Measurements from ENCODE around the gene ZMAT5. TPM values are rescaled to one million over a fixed set of nuclear protein-coding genes. Genes with fewer than 3 reads are reported as not detected.
A peak's percentile ranks its signal among the peaks of the same experiment; 100 is the strongest.

Gene ZMAT5
- polyA plus RNA-seq, 4 donors = 17.1 to 36.5 (median 25.4) TPM

DNA sequence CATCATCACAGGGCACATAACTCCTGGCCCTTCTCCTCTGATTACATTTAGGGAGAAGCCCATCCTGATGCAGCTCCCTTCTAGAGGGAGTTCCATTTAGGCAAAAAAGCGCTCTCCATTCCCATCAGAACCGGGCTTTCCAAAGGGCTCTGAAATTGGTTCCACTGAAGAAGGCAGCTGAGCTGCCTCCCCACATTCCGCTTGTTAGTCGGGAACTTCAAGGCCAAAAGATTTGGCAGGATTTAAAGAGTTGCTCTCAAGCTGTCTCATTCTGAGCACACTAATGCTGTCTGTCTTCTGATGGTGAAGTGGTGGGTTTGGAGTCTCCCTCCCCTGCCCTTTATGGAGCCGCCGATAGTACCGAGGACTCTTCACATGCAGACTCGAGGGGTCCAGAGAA lies 73.6 kb downstream of the ZMAT5 start:
- no peak overlapping the region for H3K4me3 ChIP-seq (ENCODE audit: low read depth in 1 of 3, low read length in 3 of 3)
- no peak for FAIRE-seq
- no peak for DNase-seq
- no peaks in the 10 kb centered on the region for H3K9me3 ChIP-seq (ENCODE audit: control insufficient read depth in 2 of 2, insufficient read depth in 1 of 2, low read depth in 1 of 2, low read length in 1 of 2)
- H3K27me3 ChIP-seq (ENCODE audit: control insufficient read depth in 3 of 3, insufficient read depth in 3 of 3, low read length in 3 of 3) = no peaks in the 10 kb centered on the region
- H3K27ac ChIP-seq (ENCODE audit: low read depth in 1 of 3, low read length in 2 of 3) = no peak overlapping the region
- 84 to 88% (median 87%) methylated on average over 8 of the region's 8 CpGs for WGBS, 3 donors
- H3K36me3 ChIP-seq (ENCODE audit: control insufficient read depth in 3 of 3, insufficient read depth in 2 of 3, low read depth in 1 of 3, low read length in 3 of 3) = peaks cover 0 to 81% (median 5%) of the 10 kb centered on the region in 3 donors
- H3K4me1 ChIP-seq (ENCODE audit: control insufficient read depth in 3 of 3, insufficient read depth in 2 of 3, low read depth in 1 of 3, low read length in 2 of 3) = no peaks in the 10 kb centered on the region

DNA sequence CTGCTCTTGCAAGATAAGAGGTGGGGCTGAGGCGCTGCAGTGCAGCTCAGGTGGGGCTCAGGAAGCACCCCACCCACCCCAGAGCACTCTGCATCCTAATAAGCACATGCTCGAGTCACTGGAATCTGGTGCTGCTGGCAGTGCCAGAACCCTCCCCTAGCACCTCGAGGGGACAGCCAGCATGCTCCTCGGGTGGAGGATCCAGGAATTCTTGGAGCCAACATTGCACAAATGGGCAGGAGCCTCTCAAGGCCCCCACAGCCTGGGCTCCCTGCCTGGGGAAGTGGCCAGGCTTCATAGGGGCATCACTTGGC lies 74.5 kb downstream of the ZMAT5 start:
- WGBS, 3 donors = 63 to 92% (median 69%) methylated on average over 4 of the region's 4 CpGs
- no peak overlapping the region for H3K27ac ChIP-seq (ENCODE audit: low read depth in 1 of 3, low read length in 2 of 3)
- H3K27me3 ChIP-seq (ENCODE audit: control insufficient read depth in 3 of 3, insufficient read depth in 3 of 3, low read length in 3 of 3) = no peaks in the 10 kb centered on the region
- no peak for DNase-seq
- FAIRE-seq = no peak
- H3K4me3 ChIP-seq (ENCODE audit: low read depth in 1 of 3, low read length in 3 of 3) = no peak overlapping the region
- no peaks in the 10 kb centered on the region for H3K4me1 ChIP-seq (ENCODE audit: control insufficient read depth in 3 of 3, insufficient read depth in 2 of 3, low read depth in 1 of 3, low read length in 2 of 3)
- H3K9me3 ChIP-seq (ENCODE audit: control insufficient read depth in 2 of 2, insufficient read depth in 1 of 2, low read depth in 1 of 2, low read length in 1 of 2) = no peaks in the 10 kb centered on the region
- peaks cover 2 to 82% (median 4%) of the 10 kb centered on the region in 3 donors for H3K36me3 ChIP-seq (ENCODE audit: control insufficient read depth in 3 of 3, insufficient read depth in 2 of 3, low read depth in 1 of 3, low read length in 3 of 3)

DNA sequence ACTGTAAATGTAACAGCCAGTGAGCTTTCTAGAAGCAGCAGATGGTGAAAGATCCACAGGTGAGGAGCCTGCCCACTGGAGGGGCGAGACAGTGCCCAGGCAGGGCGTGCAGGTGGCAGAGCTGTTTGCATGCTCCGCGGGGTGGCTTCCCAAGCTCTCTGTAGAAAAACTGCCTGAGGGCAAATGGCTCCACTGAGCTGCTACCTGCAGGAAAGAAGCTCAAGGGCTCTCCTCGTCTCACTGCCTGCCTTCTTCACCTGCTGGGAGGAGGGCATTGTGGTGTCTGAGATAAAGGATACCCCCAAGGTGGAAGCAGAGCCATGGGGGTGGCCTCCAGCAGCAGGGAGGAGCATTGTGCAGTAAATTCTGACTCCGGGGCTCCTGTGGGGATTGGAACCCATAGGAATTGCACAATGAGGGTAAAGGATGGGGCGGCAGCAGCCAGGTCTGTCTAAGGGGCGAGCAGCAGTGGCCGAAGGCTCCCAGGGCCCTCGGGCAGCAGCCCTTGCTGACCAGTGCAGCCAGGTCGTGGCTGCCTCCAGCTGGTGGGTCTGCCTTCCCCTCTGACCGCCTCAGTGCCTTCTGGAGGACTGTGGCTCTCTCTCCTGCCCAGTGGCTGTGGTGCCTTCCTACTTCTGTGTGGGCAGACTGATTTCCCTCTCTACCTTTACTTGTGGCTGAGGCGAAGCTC lies 75.0 kb downstream of the ZMAT5 start:
- Histone ChIP-seq H3K27me3 (ENCODE audit: control insufficient read depth in 3 of 3, insufficient read depth in 3 of 3, low read length in 3 of 3) (no peaks in the 10 kb centered on the region), H3K4me1 (ENCODE audit: control insufficient read depth in 3 of 3, insufficient read depth in 2 of 3, low read depth in 1 of 3, low read length in 2 of 3) (no peaks in the 10 kb centered on the region), H3K4me3 (ENCODE audit: low read depth in 1 of 3, low read length in 3 of 3) (no peak overlapping the region), H3K36me3 (ENCODE audit: control insufficient read depth in 3 of 3, insufficient read depth in 2 of 3, low read depth in 1 of 3, low read length in 3 of 3) (peaks cover 0 to 82% (median 2%) of the 10 kb centered on the region in 3 donors), H3K9me3 (ENCODE audit: control insufficient read depth in 2 of 2, insufficient read depth in 1 of 2, low read depth in 1 of 2, low read length in 1 of 2) (no peaks in the 10 kb centered on the region), H3K27ac (ENCODE audit: low read depth in 1 of 3, low read length in 2 of 3) (no peak overlapping the region)
- DNase-seq (no peak), FAIRE-seq (no peak)
- 90 to 93% (median 91%) methylated on average over 12 to 13 of the region's 13 CpGs for WGBS, 3 donors

DNA sequence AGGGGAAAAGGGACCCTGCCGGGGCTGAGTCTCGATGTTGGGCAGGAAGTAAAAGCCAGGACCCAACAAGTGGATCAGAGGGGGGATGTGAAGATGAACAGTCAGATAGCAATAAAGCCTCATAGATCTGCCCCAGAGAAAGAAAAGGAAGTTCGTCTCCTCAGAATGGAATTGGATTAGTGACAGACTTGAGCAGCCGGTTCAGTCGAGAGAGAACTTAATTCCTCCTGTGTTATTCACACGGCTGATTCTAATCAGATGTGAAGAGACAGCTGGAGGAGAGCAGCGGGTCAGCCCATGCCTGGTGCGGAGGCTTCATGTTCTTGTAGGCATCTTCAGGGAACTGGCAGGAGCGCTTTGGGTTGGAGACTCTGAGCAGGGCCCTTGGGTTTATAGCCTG lies 76.3 kb downstream of the ZMAT5 start:
- Histone ChIP-seq H3K36me3 (ENCODE audit: control insufficient read depth in 3 of 3, insufficient read depth in 2 of 3, low read depth in 1 of 3, low read length in 3 of 3) (peaks cover 2 to 75% (median 2%) of the 10 kb centered on the region in 3 donors), H3K27me3 (ENCODE audit: control insufficient read depth in 3 of 3, insufficient read depth in 3 of 3, low read length in 3 of 3) (no peaks in the 10 kb centered on the region), H3K4me1 (ENCODE audit: control insufficient read depth in 3 of 3, insufficient read depth in 2 of 3, low read depth in 1 of 3, low read length in 2 of 3) (no peaks in the 10 kb centered on the region), H3K4me3 (ENCODE audit: low read depth in 1 of 3, low read length in 3 of 3) (no peak overlapping the region), H3K27ac (ENCODE audit: low read depth in 1 of 3, low read length in 2 of 3) (no peak overlapping the region), H3K9me3 (ENCODE audit: control insufficient read depth in 2 of 2, insufficient read depth in 1 of 2, low read depth in 1 of 2, low read length in 1 of 2) (no peaks in the 10 kb centered on the region)
- FAIRE-seq (no peak), DNase-seq (no peak)
- WGBS, 3 donors = 78 to 84% (median 79%) methylated on average over 9 of the region's 9 CpGs

DNA sequence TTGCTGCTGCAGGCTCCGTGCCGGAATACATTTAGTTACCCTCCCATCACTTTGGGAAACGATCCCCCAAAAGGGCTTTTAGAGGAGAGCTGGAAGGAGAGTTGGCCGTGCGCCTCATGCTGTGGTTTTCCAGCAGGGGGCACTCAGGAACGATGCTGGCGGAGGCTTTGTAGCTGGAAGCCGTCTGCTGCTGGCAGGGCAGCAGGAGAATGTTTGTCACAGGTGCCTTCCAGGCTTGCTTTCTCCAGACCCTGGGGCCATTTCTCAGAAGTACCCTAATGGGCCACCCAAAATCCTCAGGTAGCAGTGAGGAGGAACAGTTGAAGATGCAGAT lies 77.0 kb downstream of the ZMAT5 start:
- FAIRE-seq (no peak), DNase-seq (peak; percentile 56 to 68)
- no peak overlapping the region for H3K4me3 ChIP-seq (ENCODE audit: low read depth in 1 of 3, low read length in 3 of 3)
- peaks cover 2 to 75% (median 3%) of the 10 kb centered on the region in 3 donors for H3K36me3 ChIP-seq (ENCODE audit: control insufficient read depth in 3 of 3, insufficient read depth in 2 of 3, low read depth in 1 of 3, low read length in 3 of 3)
- H3K9me3 ChIP-seq (ENCODE audit: control insufficient read depth in 2 of 2, insufficient read depth in 1 of 2, low read depth in 1 of 2, low read length in 1 of 2) = no peaks in the 10 kb centered on the region
- WGBS, 3 donors = 27 to 32% (median 29%) methylated on average over 8 of the region's 8 CpGs
- no peak overlapping the region for H3K27ac ChIP-seq (ENCODE audit: low read depth in 1 of 3, low read length in 2 of 3)
- no peaks in the 10 kb centered on the region for H3K4me1 ChIP-seq (ENCODE audit: control insufficient read depth in 3 of 3, insufficient read depth in 2 of 3, low read depth in 1 of 3, low read length in 2 of 3)
- no peaks in the 10 kb centered on the region for H3K27me3 ChIP-seq (ENCODE audit: control insufficient read depth in 3 of 3, insufficient read depth in 3 of 3, low read length in 3 of 3)

DNA sequence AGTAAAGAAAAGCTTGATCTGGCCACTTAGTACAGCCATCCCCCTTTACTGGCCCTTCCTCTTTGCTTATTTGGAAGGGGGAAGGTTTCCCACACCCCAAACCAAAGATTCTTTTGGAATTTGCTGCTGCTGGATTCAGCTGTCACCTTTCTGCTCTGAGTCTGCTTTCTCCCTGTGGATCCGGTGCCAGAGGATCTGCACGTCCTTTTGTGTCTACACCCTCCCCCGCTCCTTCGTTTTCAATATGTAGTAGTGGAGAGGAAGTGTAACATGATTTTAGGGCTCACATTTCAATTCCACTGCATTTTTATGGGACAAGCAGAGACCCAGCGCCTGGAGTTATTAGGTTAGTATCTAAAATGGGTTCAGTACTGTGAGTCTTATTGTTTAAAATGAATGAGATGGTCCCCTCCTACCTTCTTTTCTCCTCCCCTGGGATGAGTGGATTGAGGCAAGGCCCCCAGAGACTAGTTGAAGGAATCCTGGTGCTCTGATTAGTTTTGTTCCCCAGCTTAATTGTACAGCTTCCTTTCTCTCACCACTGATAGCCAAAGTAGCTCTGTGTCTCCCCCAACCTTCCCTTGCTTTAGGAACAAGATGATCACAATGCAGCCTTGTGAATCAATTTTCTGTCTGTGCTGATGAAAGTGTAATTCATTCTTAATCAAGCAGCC lies 77.5 kb downstream of the ZMAT5 start:
- no peaks in the 10 kb centered on the region for H3K4me1 ChIP-seq (ENCODE audit: control insufficient read depth in 3 of 3, insufficient read depth in 2 of 3, low read depth in 1 of 3, low read length in 2 of 3)
- WGBS, 3 donors = 86 to 93% (median 92%) methylated on average over 5 of the region's 5 CpGs
- DNase-seq = no peak
- no peak for FAIRE-seq
- no peak overlapping the region for H3K4me3 ChIP-seq (ENCODE audit: low read depth in 1 of 3, low read length in 3 of 3)
- H3K27me3 ChIP-seq (ENCODE audit: control insufficient read depth in 3 of 3, insufficient read depth in 3 of 3, low read length in 3 of 3) = no peaks in the 10 kb centered on the region
- H3K36me3 ChIP-seq (ENCODE audit: control insufficient read depth in 3 of 3, insufficient read depth in 2 of 3, low read depth in 1 of 3, low read length in 3 of 3) = peaks cover 2 to 72% (median 3%) of the 10 kb centered on the region in 3 donors
- no peak overlapping the region for H3K27ac ChIP-seq (ENCODE audit: low read depth in 1 of 3, low read length in 2 of 3)
- no peaks in the 10 kb centered on the region for H3K9me3 ChIP-seq (ENCODE audit: control insufficient read depth in 2 of 2, insufficient read depth in 1 of 2, low read depth in 1 of 2, low read length in 1 of 2)

DNA sequence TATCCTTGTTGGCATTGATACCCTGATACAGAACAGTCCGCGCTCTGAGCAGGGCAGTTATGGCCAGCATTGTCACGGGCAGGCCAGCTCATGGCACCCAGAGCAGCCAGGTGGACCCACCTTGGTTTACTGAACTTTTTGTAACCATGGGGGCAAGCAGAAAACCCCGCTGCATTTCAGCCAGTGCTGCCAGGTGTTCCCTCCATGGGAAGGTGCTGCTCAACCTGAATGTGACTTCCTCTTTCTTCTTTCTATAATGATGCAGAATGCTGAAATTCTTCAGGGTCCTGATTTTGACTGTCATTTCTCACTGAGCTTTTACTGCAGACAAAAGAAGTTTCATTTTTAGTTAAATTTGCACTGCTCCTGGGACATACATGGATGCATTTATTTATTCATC lies 82.6 kb downstream of the ZMAT5 start:
- H3K4me1 ChIP-seq (ENCODE audit: control insufficient read depth in 3 of 3, insufficient read depth in 2 of 3, low read depth in 1 of 3, low read length in 2 of 3) = no peaks in the 10 kb centered on the region
- H3K36me3 ChIP-seq (ENCODE audit: control insufficient read depth in 3 of 3, insufficient read depth in 2 of 3, low read depth in 1 of 3, low read length in 3 of 3) = peaks cover 9 to 60% (median 14%) of the 10 kb centered on the region in 3 donors
- H3K4me3 ChIP-seq (ENCODE audit: low read depth in 1 of 3, low read length in 3 of 3) = no peak overlapping the region
- H3K27ac ChIP-seq (ENCODE audit: low read depth in 1 of 3, low read length in 2 of 3) = no peak overlapping the region
- no peaks in the 10 kb centered on the region for H3K9me3 ChIP-seq (ENCODE audit: control insufficient read depth in 2 of 2, insufficient read depth in 1 of 2, low read depth in 1 of 2, low read length in 1 of 2)
- no peaks in the 10 kb centered on the region for H3K27me3 ChIP-seq (ENCODE audit: control insufficient read depth in 3 of 3, insufficient read depth in 3 of 3, low read length in 3 of 3)
- FAIRE-seq = no peak
- no peak for DNase-seq
- 92 to 98% (median 95%) methylated on average over 4 of the region's 4 CpGs for WGBS, 3 donors

DNA sequence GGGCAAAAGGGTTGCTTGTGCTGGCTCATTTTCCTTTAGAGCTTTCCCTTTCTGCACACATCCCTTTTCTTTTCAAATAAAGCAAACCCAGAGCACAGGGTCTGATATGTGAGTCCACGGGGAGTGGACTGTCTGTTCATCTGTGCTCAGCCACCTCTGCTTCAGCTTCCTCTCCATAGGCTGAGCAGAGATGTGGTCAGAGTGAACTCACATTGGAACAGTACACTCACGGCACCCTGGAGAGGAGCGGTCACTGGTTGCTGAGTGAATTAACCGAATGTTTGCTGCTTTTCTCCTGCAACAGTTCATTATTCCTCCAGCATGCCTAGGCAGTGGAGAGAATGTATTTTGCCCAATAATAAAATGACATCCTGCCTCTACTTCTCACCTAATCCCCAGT lies 83.3 kb downstream of the ZMAT5 start:
- H3K36me3 ChIP-seq (ENCODE audit: control insufficient read depth in 3 of 3, insufficient read depth in 2 of 3, low read depth in 1 of 3, low read length in 3 of 3) = peaks cover 12 to 64% (median 14%) of the 10 kb centered on the region in 3 donors
- 96 to 98% (median 96%) methylated on average over 4 of the region's 4 CpGs for WGBS, 3 donors

More for the DNA sequence above, 83.3 kb downstream of the ZMAT5 start:
- no peak for FAIRE-seq
- Histone ChIP-seq H3K9me3 (ENCODE audit: control insufficient read depth in 2 of 2, insufficient read depth in 1 of 2, low read depth in 1 of 2, low read length in 1 of 2) (no peaks in the 10 kb centered on the region), H3K27ac (ENCODE audit: low read depth in 1 of 3, low read length in 2 of 3) (no peak overlapping the region), H3K4me1 (ENCODE audit: control insufficient read depth in 3 of 3, insufficient read depth in 2 of 3, low read depth in 1 of 3, low read length in 2 of 3) (no peaks in the 10 kb centered on the region), H3K4me3 (ENCODE audit: low read depth in 1 of 3, low read length in 3 of 3) (no peak overlapping the region), H3K27me3 (ENCODE audit: control insufficient read depth in 3 of 3, insufficient read depth in 3 of 3, low read length in 3 of 3) (no peaks in the 10 kb centered on the region)
- DNase-seq = no peak

Data from small intestine (tissue), 7 donors.